OCI-LY1 (cell line): ENCODE measurements around the gene LRRFIP1.

Experiments used
- CTCF ChIP-seq: fragments of 200-600 bp; sonication (generic), shearing (Covaris generic); IDR thresholded peaks from 2 replicates; pipeline ENCODE4 v1.5.1; 2017; ENCODE audit warnings: mild to moderate bottlenecking, antibody characterized with exemption, low read length, moderate library complexity, mixed read lengths
- EZH2 ChIP-seq: fragments of 200-600 bp; sonication (generic), shearing (Covaris generic); IDR thresholded peaks from 2 replicates; pipeline ENCODE4 v1.8.0; 2017; ENCODE audit warnings: borderline replicate concordance, mixed run types, mild to moderate bottlenecking, antibody characterized with exemption, low read length, moderate library complexity, mixed read lengths

GRCh38 chr2:237672731-237673129, 45.3 kb downstream of the LRRFIP1 start:
- TF ChIP-seq CTCF (no peak), EZH2 (no peak)
